PC-9 (cell line): ENCODE measurements around the gene CD48.

Source experiments
- CTCF ChIP-seq: fragments of 200-600 bp; sonication (generic); conservative IDR thresholded peaks from 2 replicates; pipeline ENCODE4 v1.6.1; 2017; ENCODE audit warnings: mixed run types, antibody characterized with exemption, mild to moderate bottlenecking, moderate library complexity
- EZH2 ChIP-seq: fragments of 200-600 bp; sonication (generic); IDR thresholded peaks from 2 replicates; pipeline ENCODE4 v1.8.0; 2017; ENCODE audit warnings: antibody characterized with exemption, low read depth

- TF ChIP-seq CTCF = no peak
- TF ChIP-seq EZH2 = no peak
Measured at GRCh38 chr1:160723332-160723731, 11.7 kb upstream of the CD48 start.
